ENCODE results near the gene HACD2.
A peak's percentile ranks its signal among the peaks of the same experiment; 100 is the strongest.

HACD2 gene

GRCh38 chr3:123536153-123536895 lies 48.5 kb downstream of the HACD2 start:
- DNase-seq (ENCODE audit: low read depth, low spot score), result no peak
- H3K4me3 ChIP-seq (ENCODE audit: low read length), result no peak overlapping the region

DNA sequence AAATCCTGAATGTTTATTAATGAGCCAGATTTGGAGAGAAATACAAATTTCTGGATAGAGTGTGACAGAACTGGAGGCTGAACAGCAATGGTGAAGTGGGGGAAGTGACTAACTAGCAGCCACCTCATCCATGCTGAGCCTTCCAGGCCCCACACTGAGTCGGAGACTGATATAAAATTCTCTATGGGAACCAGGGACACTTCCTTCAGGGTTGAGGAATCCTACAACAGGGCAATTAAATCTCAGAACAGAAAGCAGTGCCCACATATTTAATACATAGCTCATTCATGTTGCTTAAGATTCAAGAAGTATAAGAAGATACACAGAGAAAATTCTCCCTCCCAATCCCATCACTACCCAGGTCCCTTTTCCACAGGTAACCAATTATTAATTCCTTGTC lies 49.3 kb downstream of the HACD2 start:
- H3K4me3 ChIP-seq (ENCODE audit: low read length), result no peak overlapping the region
- DNase-seq (ENCODE audit: low read depth, low spot score), result no peak

DNA sequence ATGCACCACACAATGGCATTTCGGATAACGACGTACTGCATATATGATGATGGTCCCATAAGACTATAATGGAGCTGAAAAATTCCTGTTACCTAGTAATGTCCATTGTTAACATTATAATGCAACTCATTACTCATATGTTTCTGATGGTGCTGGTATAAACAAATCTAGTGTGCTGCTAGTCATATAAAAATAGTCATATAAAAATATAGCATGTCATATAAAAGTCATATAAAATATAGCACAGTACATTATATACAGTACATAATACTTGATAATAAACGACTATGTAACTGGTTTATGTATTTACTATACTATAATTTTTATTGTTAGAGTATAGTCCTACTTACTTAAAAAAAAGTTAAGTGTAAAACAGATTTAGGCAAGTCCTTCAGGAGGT lies 50.6 kb downstream of the HACD2 start:
- no peak overlapping the region for H3K4me3 ChIP-seq (ENCODE audit: low read length)
- DNase-seq (ENCODE audit: low read depth, low spot score), result no peak

- DNase-seq (ENCODE audit: low read depth, low spot score), result no peak
- no peak overlapping the region for H3K4me3 ChIP-seq (ENCODE audit: low read length)
Observed at GRCh38 chr3:123533554-123534159, 51.2 kb downstream of the HACD2 start.

DNA sequence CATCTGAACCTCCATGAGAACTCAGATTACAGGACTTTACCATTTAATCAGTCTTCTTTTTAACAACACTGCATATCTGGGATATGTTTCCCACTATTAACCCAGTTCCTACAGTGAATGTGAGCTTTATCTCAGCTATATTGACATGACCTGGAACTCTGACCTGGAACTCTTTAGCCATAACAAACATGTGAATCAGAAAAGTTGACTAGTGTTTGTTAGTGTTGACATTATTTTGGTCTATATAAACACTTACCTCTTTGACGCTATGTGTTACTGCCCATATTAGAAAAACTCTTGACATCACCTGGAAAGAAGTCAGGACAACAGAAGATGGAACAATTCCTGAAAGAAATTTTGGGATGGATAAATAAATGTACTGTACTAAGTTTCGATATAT lies 56.7 kb downstream of the HACD2 start:
- no peak for DNase-seq (ENCODE audit: low read depth, low spot score)
- no peak overlapping the region for H3K4me3 ChIP-seq (ENCODE audit: low read length)

DNA sequence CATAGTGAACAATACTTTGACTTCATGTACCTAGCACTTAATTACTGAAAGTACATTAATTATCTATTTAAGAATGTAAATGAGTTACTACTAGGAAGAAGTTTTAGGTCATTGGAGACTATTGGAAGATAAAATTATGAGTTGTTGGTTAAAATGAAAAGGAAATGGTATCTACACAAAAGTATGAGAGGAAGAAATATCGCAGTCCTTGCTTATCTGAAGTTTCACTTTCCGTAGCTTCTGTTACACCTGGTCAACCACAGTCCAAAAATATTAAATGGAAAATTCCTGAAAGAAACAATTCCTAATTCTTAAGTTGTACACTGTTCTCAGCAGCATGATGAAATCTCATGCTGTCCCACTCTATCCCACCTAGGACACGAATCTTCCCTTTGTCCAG lies 57.8 kb downstream of the HACD2 start:
- H3K4me3 ChIP-seq (ENCODE audit: low read length), result no peak overlapping the region
- DNase-seq (ENCODE audit: low read depth, low spot score), result no peak

- H3K4me3 ChIP-seq (ENCODE audit: low read length), result no peak overlapping the region
- no peak for DNase-seq (ENCODE audit: low read depth, low spot score)
Observed at GRCh38 chr3:123526474-123526873, 58.4 kb downstream of the HACD2 start.

GRCh38 chr3:123525433-123525832 lies 59.4 kb downstream of the HACD2 start:
- no peak overlapping the region for H3K4me3 ChIP-seq (ENCODE audit: low read length)
- no peak for DNase-seq (ENCODE audit: low read depth, low spot score)

- DNase-seq (ENCODE audit: low read depth, low spot score), result no peak
Observed at GRCh38 chr3:123524981-123525380, 59.9 kb downstream of the HACD2 start.

DNA sequence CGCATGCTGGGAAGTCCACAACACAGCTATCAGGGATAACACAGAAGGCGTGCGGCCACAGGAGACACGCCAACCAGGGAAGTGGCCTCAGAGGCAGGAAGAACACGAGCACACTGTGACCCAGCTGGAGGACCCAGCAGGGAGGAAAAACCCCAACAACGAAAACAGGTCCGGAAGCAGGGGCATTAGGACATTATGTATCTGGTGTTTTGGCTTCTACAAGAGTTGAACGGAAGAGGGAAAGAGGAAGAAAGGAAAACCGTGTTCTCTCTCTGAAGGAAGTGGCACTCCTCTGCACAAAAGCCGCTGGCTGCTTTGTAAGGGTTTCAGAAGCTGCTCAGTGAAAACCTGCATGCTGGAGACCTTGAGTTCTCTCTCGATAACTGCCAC lies 61.8 kb downstream of the HACD2 start:
- H3K4me3 ChIP-seq (ENCODE audit: low read length), result no peak overlapping the region
- no peak for DNase-seq (ENCODE audit: low read depth, low spot score)

More at GRCh38 chr3:123524981-123525380, 59.9 kb downstream of the HACD2 start:
- no peak overlapping the region for H3K4me3 ChIP-seq (ENCODE audit: low read length)

GRCh38 chr3:123522320-123523022 lies 62.4 kb downstream of the HACD2 start:
- H3K4me3 ChIP-seq (ENCODE audit: low read length), result no peak overlapping the region
- no peak for DNase-seq (ENCODE audit: low read depth, low spot score)

GRCh38 chr3:123521179-123521969 lies 63.5 kb downstream of the HACD2 start:
- DNase-seq (ENCODE audit: low read depth, low spot score), result peak; percentile 75
- H3K4me3 ChIP-seq (ENCODE audit: low read length), result no peak overlapping the region

DNA sequence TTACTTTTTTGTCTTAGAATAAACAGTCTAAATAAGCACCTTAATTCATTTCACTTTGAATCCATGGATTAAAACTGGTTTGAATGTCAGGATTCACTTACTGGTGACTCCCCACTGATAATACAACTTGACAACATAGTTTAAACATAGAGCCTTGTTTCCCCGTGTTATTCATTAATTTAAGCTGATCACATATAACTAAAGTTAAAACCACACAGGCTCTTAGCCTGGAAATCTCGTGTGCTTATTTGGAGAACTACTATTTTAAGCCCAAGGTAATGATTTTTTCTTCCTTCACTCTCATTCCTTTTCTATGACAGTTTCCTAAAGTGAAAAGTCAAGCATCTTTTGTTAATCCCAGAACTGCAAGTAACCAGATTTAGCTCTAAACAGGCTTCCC lies 64.2 kb downstream of the HACD2 start:
- no peak for DNase-seq (ENCODE audit: low read depth, low spot score)
- no peak overlapping the region for H3K4me3 ChIP-seq (ENCODE audit: low read length)

- H3K4me3 ChIP-seq (ENCODE audit: low read length), result no peak overlapping the region
- no peak for DNase-seq (ENCODE audit: low read depth, low spot score)
Observed at GRCh38 chr3:123518892-123519485, 65.9 kb downstream of the HACD2 start.

- no peak overlapping the region for H3K4me3 ChIP-seq (ENCODE audit: low read length)
- no peak for DNase-seq (ENCODE audit: low read depth, low spot score)
Observed at GRCh38 chr3:123511726-123512125, 73.1 kb downstream of the HACD2 start.

DNA sequence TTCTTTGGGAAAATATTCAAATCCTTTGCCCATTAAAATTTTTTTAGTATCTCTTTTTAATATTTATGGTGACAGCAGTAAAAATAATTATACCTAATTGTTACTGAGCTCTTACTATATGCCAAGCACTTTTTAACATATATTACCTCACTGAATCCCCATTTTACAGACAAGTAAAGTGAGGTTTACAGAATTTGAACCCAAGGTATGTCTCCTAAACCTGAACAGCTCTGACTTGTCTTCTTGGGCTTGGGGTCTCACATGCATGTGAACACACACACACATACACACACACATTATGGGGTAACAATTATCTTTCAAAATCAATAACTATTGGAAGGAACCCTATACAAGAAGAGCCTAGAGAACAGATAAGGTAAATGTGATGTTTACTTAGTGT lies 73.8 kb downstream of the HACD2 start:
- H3K4me3 ChIP-seq (ENCODE audit: low read length), result no peak overlapping the region
- DNase-seq (ENCODE audit: low read depth, low spot score), result no peak

DNA sequence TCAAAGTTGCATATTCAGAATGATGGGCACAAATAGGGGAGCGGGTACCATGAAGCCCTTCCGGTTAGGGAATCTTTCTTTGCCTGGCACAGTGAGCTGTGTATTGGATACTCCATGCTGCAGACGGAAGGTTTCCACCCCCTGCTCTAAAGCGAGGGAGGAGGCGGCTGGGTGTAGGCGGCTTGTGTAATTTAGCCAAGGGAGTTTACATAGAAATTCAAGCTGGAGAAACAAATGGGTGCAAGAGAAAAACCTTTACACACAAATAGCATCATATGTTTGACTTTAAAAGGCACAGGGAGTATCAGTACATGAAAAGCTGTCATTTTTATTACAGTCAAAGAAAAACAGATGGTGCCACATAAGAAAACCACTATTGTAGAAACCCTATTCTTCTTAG lies 76.7 kb downstream of the HACD2 start:
- no peak for DNase-seq (ENCODE audit: low read depth, low spot score)
- H3K4me3 ChIP-seq (ENCODE audit: low read length), result no peak overlapping the region

GRCh38 chr3:123505820-123506219 lies 79.0 kb downstream of the HACD2 start:
- no peak for DNase-seq (ENCODE audit: low read depth, low spot score)
- no peak overlapping the region for H3K4me3 ChIP-seq (ENCODE audit: low read length)

GRCh38 chr3:123503203-123503602 lies 81.7 kb downstream of the HACD2 start:
- no peak overlapping the region for H3K4me3 ChIP-seq (ENCODE audit: low read length)
- no peak for DNase-seq (ENCODE audit: low read depth, low spot score)
